GM12875 (cell line): ENCODE data around the gene ACSS1.

Source experiments
- H3K4me3 ChIP-seq: one replicate; pipeline ENCODE4 v1.5.1; 2011; ENCODE audit warnings: low read depth, low read length, control low read depth
- CTCF ChIP-seq: IDR thresholded peaks from 2 replicates; pipeline ENCODE4 v1.5.1; 2011; ENCODE audit warnings: low read depth, mild to moderate bottlenecking, control low read depth, inconsistent platforms, low read length, moderate library complexity, borderline replicate concordance; ENCODE audit not compliant: insufficient read depth

ACSS1 gene

GRCh38 chr20:24958506-24959385, 99.2 kb downstream of the ACSS1 start:
- no peak for TF ChIP-seq CTCF

GRCh38 chr20:24957326-24958016, 100.5 kb downstream of the ACSS1 start:
- TF ChIP-seq CTCF, result no peak
- H3K4me3 ChIP-seq, result no peak overlapping the region

More at GRCh38 chr20:24958506-24959385, 99.2 kb downstream of the ACSS1 start:
- H3K4me3 ChIP-seq, result no peak overlapping the region
